ENCODE results near the gene FMNL1.
"Not testable (repeated sequence)": the region's sequence is repeated elsewhere in the genome, so short reads cannot be mapped to it uniquely, and the experiment has no call there.

The FMNL1 gene, protein sequence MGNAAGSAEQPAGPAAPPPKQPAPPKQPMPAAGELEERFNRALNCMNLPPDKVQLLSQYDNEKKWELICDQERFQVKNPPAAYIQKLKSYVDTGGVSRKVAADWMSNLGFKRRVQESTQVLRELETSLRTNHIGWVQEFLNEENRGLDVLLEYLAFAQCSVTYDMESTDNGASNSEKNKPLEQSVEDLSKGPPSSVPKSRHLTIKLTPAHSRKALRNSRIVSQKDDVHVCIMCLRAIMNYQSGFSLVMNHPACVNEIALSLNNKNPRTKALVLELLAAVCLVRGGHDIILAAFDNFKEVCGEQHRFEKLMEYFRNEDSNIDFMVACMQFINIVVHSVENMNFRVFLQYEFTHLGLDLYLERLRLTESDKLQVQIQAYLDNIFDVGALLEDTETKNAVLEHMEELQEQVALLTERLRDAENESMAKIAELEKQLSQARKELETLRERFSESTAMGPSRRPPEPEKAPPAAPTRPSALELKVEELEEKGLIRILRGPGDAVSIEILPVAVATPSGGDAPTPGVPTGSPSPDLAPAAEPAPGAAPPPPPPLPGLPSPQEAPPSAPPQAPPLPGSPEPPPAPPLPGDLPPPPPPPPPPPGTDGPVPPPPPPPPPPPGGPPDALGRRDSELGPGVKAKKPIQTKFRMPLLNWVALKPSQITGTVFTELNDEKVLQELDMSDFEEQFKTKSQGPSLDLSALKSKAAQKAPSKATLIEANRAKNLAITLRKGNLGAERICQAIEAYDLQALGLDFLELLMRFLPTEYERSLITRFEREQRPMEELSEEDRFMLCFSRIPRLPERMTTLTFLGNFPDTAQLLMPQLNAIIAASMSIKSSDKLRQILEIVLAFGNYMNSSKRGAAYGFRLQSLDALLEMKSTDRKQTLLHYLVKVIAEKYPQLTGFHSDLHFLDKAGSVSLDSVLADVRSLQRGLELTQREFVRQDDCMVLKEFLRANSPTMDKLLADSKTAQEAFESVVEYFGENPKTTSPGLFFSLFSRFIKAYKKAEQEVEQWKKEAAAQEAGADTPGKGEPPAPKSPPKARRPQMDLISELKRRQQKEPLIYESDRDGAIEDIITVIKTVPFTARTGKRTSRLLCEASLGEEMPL

DNA sequence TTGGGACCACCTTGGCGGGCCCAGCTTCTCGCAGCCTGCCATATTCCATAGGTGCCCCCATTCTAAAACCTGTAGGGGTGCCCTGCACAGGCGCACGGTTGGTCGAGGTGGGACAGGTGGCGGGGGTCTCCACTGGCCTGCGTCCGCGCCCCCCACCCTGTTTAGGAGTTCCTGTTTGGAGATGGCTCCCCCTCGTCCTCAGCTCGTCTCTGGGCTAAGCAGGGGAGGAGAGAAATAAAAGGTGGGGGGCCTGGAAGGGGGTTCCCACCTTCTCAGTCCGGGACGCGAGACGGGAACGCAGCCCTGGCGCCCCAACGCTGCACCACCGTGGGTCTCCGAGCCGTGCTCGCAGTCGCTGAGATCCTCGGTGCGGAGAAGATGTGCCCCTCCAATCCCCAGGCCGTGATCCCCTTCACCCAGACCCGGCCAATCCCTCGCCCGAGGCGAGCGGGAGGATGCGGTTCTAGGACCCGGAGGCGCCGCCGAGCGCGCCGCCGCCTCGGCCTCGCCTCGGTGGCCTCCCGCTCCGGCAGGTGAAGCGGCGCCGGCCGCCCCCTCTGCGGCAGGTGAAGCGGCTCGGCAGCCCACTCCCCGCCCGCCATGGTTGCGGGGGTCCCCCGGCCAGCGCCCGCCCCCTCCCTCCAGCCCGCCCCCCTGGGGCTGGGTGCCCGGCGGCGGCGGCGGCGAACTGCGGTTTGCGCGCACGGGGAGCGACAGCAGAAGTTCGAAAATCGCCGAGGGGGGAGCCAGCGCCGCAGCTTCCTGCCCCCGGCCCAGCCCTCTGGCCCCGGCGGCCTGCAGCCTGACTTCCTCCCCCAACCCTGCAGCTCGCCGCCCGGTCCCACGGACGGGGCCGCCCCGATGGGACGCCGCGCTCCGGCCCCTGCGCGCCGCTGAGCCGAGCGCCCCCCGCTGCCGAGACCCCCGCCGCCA is at the start of gene FMNL1:
Gene FMNL1, plus strand, starts transcription at position 805 of the 933 bp plus-strand sequence. CDS start 240 bp downstream, outside the sequence.
- DNase-seq (ENCODE audit: low read depth in 2 of 2) = no peak

DNA sequence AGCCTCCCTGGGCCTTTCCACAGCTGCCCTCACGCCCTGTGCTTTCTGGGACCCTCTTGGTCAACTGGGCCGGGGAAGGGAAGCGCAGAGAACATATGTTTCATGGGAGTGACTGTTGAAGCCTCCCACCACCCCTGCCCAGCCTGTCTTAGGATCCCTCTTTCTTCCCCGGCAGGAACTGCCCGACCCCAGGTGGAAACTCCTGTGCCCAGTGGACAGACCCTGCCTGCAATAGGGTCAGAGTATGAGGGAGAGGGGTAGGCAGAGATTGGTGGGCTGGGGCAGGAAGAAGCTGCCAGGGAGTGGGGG is 49.5 kb upstream of the FMNL1 start:
- DNase-seq (ENCODE audit: low read depth in 2 of 2) = no peak

DNA sequence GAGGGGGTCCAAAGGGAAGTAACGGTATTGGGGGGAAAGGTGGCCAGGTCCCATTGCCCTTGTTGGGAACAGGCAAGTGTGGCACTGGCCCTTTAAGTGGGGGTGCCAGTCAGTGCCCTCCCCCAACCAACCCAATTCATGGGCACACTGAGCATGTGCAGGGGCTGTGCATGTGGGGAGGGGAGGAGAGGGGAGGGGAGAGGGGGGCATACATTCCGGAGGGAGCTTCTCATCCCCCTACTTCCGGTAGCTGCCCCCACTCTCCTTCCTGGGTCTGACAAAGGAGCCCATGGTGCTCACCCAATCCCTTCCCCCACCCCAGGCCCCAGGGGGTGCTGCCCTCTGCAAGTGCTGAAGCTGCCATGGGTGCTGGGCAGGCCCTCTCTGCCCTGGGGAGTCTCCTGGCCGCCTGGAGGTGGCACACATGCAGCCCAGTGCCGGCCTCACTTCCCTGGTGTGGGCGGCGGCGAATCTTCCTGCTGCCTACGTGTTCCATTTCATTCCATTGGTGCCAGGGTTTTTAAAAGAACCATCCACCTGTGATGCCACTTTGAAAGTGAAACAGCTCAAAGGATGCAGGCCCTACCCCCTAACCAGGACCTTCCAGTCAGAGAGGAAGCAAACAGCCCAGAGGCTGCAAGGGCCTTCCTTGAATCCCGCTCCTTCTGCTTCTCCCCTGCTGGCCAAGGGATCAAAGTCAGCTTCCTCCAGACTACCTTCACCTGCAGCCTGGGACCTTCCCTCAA is 49.0 kb upstream of the FMNL1 start:
- no peak for DNase-seq (ENCODE audit: low read depth in 2 of 2)

DNA sequence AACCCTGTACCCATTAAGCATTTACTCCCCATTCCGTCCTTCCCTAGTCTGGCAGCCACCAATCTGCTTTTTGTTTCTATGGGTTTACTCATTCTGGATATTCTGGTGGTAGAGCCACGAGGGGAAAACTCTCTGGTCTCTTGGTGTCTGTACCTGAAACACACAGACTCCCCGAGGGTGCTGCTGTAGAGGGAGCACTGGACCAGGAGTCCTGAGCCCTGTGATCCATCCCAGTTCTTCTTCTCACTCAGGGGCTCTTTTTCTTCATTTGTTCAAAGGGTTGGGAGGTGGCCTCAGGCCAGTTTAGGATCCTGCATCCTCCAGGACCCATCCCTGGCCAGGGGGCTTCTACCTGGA is 45.9 kb upstream of the FMNL1 start:
- no peak for DNase-seq (ENCODE audit: low read depth in 2 of 2)

DNA sequence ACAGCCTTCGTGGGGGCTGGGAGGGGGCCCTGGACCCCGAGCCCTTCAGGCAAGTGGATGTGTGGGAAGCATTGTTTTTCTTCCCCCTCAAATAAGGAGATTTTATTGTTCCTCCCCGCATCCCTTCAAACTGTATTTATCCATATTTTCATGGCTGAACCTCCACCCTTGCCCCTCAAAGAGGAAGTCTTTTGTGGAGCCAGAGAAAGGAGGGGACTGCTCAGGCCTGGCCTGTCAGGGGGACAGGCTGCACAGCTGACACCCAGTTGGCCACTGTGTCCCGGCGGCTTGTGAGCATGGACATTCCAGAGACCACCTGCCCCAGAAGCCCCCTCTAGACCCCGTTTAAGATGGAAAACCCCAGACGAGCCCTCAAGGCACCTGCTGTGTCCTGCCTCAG is 44.1 kb upstream of the FMNL1 start:
- DNase-seq (ENCODE audit: low read depth in 2 of 2) = no peak

DNA sequence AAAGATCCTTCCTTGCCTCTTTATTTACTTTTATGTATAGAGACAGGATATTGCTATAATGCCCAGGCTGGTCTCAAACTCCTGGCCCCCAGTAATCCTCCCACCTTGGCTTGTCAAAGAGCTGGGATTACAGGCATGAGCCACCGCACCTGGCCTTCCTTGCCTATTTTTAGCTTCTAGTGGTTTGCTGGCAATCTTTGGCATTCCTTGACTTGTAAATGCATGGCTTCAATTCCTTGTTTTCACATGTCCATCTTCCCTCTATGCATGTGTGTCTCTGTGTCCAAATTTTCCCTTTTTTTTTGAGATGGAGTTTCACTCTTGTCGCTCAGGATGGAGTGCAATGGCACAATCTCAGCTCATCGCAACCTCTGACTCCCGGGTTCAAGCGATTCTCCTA is 37.5 kb upstream of the FMNL1 start:
- DNase-seq (ENCODE audit: low read depth in 2 of 2) = no peak

DNA sequence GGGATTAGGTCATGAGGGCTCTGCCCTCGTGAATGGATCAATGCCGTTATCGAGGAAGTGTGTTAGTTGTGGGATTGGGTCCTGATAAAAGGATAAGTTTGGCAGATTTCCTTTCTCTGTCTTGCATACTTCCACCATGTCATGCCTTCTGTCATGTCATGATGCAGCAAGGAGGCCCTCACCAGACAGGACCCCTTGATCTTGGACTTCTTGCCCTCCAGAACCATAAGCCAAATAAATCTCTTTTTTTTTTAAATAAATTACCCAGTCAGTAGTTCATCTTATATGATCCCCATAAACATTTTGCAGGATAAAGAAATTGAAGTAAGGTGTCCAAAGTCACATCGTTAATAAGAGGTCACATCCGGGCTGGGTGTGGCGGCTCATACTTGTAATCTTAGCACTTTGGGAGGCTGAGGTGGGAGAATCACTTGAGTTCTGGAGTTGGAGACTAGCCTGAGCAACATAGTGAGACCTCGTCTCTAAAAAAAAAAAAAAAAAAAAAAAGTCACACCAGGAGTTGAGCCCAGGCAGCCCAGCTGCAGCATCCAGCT is 34.8 kb upstream of the FMNL1 start:
- DNase-seq (ENCODE audit: low read depth in 2 of 2) = no peak

DNA sequence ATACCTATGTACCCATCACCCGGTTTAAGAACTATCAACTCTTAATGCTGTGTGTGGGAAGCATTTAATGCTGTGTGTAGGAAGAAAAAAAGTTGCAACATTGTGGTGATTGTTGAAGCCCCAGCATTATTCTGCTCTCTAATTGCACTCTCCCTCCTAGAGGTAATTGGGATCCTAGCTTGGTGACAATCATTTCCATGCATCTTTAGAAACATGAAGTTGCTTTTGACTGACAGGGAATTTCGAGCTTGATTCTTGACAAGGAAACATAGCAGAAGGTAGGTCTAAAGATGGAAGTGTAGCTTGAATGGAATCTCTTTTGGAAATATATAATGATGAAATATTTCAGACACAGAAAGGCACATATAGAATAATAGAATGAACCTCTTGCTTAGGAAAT is 32.7 kb upstream of the FMNL1 start:
- no peak for DNase-seq (ENCODE audit: low read depth in 2 of 2)

DNA sequence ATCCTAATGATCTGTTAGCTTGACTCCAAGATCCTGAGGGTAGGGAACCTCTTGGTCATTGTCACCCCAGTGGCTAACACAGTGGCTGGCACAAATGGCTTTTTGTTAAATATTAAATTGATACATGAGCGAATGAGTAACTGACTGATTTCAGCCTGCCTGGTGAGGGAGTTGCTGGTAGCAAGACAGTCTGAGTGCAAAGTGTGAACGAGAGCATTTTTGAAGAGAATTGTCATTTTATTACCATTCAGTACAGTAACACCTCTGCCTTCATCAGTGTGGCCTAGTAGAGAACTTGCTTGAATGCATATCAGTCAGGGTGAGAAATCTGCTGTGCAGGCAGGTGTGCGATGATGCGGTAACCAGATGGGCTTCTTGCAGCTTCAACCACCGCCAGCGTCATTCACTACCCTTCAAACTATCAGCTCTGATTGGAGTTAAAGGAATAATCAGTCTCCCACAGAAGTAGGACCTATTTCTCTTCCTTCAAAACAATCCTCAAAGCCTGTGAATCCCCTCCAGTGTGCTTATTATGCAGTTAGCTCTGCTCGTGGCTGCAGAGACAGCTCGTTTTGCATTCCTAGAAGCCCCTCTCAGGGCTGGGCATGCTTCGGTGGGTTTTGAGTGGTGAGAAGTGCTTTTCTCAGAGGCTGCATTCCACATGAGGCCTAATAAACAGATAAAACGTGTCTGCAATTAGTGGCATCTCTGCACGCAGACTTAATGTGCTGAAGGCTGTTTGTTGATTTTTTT is 31.0 kb upstream of the FMNL1 start:
- DNase-seq (ENCODE audit: low read depth in 2 of 2) = no peak

DNA sequence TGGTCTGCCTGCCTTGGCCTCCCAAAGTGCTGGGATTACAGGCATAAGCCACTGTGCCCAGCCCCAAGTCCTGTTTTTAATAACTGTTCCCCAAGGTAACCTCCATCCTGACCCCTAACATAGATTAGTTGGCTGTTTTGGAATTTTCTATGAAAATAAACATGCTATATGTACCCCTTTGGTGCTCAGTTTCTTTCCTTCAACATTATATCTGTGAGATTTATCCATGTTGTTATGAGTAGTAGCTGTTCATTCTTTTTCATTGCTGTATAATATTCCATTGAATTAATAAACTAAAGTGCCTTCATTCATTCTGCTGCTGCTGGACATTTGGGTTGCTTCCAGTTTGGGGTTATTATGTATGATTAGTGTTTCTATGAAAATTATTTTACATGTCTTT is 26.3 kb upstream of the FMNL1 start:
- DNase-seq (ENCODE audit: low read depth in 2 of 2) = no peak

DNA sequence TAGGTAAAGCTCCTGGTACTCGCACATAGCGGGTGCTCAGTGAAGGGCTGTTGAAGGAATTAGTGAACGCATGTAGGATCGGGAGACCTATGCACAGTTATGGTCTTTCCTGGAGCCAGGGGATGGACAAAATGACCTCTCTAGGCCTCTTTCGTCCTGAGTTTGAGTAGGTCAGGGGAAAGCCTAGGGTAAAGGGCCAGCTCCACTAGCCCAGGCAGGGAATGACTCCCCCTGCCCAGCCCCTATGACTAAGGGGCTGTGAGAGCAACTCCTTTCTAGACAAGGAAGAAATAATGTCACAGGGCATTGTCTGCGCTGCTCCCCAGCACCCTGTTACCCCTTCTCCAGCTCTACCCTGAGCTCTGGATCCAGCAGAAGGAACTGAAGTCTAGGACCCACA is 24.6 kb upstream of the FMNL1 start:
- no peak for DNase-seq (ENCODE audit: low read depth in 2 of 2)

DNA sequence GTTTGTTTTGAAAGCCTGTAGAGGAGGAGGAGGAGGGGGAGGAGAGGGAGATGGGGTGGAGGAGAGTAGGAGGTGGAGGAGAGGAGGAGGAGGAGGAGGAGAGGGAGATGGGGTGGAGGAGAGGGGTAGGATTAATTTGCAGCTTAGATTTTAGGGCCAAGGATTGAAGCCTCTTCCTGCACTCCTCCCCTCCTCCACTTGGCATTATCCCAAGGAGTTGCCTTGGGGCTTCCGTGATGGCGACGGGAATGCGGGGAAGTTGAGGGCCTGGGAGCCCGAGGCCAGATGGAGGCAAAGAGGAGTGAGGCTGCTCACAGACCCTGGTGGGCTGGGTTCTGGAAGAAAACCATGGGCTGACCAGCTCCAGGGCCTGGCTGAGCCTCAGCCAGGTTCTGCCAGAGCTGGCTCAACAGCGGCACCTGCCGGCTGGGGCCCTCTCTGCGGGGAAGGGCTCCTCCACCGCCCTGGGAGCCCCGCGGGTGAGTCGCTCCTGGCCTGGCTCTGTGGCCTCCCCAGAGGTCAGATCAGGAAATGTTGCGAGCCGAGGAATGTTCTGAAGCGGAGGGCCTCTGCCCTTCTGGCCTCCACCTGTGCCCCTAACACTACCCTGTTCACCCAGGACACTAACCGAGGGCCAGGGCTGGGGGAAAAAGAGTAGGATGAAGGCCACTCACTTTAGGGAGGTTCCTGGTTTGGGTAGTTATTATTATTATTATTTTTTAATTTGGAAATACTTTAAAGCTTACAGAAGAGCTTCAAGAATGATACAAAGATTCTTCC is 23.9 kb upstream of the FMNL1 start:
- DNase-seq (ENCODE audit: low read depth in 2 of 2) = peak; percentile 66 to 73

DNA sequence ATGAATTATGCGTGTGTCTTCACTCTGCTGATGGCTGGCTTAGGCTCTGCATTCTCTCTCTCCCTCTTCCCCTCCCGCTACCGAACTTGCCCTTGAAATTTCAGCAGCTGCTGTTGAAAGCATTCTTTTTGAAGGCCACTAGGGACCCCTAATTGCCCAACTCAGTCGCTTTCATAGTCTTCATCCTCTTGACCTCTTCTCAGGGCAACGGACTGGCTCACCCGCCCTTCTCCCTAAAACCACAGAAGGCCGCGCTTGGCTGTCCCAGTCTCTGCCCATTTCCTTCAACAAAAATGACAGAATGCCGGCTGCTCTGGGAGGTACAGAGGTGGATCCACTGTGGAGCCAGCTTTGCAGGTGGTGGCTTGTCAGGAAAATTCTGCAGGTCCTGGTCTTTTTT is 21.0 kb upstream of the FMNL1 start:
- DNase-seq (ENCODE audit: low read depth in 2 of 2) = no peak

DNA sequence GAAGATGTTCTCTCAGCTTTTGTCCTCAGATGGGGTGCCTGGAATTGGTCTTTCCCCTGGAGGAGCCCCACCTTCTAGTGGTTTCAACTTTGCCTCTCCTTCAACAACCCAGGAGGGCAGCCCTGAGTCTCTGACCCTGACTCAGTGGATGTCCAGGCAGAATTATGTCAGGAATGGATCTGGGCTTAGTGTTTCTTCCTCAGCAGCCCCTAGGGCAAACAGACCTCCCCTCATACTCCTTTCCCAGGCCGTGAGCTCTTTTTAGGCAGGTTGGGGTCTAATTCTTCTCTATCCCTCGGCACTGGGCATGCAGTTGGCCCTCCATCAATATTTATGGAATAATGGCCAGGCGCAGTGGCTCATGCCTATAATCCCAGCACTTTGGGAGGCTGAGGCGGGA is 20.2 kb upstream of the FMNL1 start:
- no peak for DNase-seq (ENCODE audit: low read depth in 2 of 2)

DNA sequence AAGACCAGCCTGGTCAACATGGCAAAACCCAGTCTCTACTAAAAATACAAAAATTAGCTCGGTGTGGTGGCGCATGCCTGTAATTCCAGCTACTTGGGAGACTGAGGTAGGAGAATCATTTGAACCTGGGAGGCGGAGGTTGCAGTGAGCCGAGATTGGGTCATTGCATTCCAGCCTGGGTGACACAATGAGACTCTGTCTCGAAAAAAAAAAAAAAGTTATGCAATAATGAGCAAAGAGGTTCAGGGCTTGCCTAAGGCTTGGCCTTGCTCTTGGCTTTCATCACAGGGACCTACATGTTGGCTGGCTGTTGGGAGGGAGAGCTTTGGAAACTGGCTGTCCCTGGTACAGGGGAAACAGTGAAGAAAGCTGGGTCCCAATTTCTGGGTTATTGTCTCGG is 19.8 kb upstream of the FMNL1 start:
- not testable (repeated sequence) for DNase-seq (ENCODE audit: low read depth in 2 of 2)

DNA sequence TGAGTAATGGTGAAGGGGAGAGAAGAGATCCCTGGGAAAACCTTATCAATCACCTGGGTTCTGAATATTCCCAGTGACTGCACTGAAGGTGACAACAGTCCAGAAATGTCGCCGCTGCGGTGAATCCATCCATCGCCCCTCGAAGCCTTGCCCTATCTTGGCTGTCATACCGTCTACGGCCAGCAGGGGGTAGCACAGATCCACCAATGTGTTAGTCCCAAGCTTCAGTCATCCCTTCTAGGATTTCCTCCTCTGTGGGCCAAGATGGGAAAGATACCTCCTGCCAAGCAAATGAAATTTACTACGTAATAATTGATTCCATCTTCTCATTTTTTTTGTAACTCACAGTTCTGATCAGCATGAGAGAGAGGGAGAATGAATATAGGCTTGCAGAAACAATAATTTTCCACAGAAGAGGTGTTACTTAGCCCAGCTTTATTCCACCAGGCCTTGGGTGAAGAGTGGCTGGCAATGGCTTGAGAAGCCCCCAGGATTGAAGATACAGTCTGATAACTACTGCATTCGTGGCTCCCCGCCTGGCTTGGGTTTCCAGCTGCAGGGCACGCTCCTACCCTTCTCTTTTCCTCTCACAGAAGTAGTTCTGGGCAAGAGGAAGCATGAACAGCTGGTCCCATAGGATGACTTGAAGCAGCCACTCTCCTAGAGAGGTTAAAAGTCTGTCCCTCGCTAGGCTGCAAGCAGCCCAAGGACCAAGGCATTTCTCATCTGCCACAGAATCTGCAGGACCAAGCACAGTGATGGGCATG is 2.6 kb upstream of the FMNL1 start:
- DNase-seq (ENCODE audit: low read depth in 2 of 2) = peak; percentile 66 to 79

DNA sequence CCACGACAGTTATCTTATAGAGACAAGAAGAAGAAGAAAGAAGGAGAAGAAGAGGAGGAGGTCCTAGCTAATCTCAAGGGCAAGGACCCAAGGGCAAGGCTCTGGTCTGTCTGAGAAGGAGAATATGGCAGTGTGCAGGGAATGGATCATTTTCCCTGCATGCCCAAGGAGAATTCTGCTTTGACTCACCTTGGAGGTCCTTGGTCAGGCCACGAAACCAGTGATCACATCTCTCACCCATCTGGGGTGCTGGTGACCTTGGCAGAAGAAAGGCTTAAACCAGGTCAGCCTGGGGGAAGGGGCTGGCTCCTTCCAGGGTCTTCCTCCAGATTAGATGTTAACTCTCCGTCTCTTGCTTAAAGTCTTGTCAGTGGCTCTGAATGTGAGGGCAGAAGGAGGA is 1.6 kb upstream of the FMNL1 start:
- no peak for DNase-seq (ENCODE audit: low read depth in 2 of 2)

DNA sequence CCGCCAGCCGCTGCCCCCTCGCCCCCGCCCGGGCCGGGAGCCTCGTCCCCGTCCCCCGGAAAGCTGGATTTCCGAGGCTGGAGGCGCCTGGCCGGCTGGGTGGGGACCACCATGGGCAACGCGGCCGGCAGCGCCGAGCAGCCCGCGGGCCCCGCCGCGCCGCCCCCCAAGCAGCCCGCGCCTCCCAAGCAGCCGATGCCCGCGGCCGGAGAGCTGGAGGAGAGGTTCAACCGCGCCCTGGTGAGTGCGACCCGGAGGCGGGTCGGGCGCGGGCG is 266 bp downstream of the FMNL1 start:
- DNase-seq (ENCODE audit: low read depth in 2 of 2) = no peak
